Activated CD8-positive, alpha-beta memory T cell treated with anti-CD3 and anti-CD28 coated beads for 48 hours (primary cell): ENCODE measurements around the gene SLC4A3.

Source experiments
- DNase-seq, 3 experiments: peaks; one replicate each; pipeline ENCODE4 v3.0.0-alpha.2; 2020; ENCODE audit warnings: low read depth in 2 of 3, low spot score in 2 of 3

The SLC4A3 gene

DNA sequence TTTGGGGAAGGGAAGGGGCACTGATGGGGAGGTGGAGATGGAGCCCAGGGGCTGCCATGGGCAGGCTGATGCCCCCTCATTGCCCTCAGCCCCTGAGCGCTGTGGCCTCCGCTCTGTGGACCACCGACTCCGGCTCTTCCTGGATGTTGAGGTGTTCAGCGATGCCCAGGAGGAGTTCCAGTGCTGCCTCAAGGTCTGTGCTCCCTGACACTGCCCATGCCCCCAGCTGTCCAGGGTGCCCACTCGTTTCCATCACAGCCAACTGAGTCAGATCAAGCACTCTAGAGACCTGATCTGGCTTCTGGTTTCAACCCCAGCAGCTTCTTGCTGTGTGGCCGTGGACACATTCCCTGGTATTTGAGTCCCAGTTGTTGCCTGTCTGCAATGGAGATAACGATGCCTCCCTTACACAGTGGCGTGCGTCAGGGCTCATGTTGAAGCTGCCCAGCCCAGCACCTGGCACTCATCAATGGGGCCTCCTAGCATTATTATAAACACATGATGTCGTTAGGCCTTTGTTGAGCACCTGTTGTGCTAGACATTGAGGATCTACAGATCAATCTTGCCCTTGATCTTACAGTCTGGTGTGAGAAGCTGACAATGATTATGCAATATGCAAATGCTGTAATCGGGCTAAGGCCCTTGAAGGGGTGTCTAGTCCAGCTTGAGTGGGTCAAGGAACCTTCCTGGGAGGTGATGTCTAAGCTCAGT, 15.4 kb upstream of the SLC4A3 start:
- no peak for DNase-seq

DNA sequence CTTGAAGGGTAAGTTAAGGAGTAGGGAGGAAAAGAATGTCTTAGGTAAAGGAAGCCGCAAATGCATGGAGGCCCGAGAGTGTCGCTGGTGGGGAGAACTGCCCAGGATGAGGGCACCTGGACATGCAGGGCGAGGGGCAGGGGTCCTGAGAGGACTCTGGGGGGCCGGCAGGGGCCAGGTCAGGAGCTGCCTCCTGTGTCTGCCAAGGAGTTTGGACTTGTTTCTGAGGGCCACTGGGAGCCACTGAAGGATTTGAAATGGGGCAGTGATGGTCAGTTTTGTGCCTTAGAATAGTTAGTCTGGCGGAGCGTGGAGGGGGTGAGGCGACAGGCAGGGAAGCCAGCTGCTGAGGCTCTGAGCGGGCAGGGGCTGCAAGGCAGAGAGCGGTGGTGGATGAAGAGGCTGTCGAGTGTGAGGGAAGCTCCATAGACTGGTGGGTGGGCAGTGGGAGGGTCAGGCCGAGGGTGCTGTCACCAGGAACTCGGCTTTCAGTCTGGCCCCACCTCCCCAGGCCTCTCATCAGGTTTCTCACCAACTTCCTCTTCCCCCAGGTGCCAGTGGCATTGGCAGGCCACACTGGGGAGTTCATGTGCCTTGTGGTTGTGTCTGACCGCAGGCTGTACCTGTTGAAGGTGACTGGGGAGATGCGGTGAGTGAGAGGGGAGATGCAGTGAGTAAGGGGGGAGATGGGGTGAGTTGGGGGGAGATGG, 14.7 kb upstream of the SLC4A3 start:
- no peak for DNase-seq

DNA sequence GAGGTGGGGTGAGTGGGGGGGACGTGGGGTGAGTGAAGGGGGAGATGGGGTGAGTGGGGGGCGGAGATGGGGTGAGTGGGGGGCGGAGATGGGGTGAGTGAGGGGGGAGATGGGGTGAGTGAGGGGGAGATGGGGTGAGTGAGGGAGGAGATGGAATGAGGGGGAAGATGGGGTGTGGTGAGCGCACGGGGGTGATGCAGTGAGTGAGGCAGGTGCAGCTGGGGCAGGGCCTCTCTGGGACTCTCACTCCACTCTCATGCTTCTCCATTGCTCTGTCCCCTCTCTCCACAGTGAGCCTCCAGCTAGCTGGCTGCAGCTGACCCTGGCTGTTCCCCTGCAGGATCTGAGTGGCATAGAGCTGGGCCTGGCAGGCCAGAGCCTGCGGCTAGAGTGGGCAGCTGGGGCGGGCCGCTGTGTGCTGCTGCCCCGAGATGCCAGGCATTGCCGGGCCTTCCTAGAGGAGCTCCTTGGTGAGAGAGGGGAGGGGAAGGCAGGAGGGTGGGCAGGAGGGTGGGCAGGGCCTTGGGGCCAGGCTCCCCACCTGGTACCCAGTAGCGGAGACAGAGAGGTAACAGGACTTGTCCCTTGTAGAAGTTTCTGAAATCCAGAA, 13.9 kb upstream of the SLC4A3 start:
- no peak for DNase-seq

DNA sequence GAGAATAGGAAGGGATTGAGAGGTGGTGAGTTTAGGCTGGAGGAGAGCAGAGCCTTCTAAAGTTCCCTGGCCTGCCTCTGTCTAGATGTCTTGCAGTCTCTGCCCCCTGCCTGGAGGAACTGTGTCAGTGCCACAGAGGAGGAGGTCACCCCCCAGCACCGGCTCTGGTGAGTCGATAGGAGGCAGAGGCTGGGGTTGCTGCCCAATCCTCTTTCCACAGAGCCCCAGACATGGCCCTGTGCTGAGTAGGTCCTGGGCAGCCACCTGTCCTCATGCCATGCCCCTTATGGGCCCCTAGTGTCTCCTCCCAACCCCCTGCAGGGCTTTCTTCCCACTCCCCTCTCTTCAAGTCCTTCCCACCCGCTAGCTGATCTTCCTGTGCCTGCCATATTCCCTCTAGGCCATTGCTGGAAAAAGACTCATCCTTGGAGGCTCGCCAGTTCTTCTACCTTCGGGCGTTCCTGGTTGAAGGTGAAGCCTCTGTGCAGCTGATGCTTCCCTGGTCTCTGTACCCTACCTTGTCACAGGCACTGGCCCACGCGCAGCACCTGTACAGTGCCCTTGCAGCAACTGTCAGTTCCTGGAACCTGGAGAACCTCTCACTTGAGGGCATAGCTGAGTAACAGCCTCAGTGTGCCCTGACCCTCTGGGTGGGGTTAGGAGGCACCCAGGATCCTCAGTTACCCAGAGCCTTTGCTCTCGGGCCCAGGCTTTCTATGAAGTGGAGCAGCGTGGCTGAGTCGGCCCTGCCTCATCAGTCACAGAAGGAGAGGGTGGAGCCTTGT, 13.2 kb upstream of the SLC4A3 start:
- no peak for DNase-seq

DNA sequence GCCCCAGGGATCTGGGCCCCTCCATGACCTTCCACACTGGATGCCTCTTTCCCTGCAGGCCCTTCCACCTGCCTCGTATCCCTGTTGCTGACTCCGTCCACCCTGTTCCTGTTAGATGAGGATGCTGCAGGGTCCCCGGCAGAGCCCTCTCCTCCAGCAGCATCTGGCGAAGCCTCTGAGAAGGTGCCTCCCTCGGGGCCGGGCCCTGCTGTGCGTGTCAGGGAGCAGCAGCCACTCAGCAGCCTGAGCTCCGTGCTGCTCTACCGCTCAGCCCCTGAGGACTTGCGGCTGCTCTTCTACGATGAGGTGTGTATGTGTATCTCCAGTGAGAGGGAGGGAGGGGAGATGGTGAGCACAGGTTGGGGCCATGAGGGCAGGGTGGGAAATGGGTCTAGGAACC, 12.4 kb upstream of the SLC4A3 start:
- no peak for DNase-seq

DNA sequence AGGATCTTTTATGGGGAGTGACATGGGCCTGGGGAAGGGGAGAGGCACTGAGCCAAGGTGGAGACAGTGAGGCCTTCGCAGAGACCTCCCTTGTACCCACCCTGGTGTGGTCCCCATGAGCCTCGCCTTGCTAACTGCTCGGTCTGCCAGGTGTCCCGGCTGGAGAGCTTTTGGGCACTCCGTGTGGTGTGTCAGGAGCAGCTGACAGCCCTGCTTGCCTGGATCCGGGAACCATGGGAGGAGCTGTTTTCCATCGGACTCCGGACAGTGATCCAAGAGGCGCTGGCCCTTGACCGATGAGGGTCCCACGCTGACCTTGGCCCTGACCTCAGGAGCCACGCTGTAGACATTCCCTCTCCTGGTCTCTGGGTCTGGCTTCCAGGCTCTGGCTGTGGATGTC, 11.5 kb upstream of the SLC4A3 start:
- no peak for DNase-seq

DNA sequence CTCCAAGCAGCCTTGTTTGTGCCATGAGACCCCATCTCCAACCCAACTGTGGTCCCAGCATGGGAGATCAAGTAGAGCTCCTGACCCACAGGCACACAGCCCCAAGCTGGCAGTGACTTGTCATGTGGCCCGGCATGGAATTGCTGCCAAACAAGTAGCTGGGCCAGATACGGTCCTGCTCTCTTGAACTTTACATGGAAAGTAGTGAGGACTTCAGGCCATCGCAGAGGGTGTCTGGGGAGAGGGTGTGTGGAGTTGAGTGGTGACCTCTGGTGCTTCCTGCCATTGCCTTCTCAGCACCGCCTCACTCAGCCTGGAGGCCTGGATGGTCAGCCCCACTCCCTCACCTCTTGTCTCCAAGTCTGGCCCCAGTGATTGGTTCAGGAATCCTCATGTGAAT, 10.9 kb upstream of the SLC4A3 start:
- DNase-seq = no peak

DNA sequence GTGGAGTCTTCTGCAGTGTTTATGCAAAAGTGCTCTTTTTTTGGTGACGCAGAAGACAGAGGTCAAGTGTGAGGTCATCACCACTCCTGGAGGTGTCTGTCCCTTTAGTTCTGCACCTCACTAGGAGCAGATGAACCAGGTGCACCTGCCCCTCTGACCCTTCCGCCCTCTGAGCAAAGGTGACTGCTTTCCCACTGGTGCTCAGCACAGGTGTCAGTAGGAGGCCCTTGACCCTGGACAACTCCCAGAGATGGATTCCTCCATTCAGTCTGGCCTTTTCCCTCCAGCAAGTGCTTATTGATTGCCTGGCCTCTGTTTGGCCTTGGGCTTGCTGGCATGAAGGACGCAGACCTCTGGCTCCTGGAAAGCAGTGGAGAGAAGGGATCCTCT, 8.7 kb upstream of the SLC4A3 start:
- DNase-seq = no peak

DNA sequence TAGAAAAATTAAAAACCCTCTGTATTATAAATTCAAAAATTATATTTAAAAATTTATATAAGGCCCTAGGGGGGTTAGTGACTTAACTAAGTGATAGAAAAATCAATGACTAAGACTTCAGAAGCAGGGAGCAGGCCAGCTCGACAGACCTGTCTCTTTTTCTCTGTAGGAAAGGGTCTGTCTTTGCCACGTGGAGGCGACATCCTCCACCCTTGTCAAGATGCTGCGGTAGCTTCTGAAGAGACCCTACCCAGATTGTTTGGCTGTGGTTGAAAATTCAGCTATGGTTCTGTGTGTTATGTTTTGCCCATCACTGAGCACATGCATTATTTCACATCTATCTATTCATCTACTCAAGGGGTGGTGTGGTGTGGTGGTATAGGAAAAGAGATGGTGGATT, 8.2 kb upstream of the SLC4A3 start:
- no peak for DNase-seq

DNA sequence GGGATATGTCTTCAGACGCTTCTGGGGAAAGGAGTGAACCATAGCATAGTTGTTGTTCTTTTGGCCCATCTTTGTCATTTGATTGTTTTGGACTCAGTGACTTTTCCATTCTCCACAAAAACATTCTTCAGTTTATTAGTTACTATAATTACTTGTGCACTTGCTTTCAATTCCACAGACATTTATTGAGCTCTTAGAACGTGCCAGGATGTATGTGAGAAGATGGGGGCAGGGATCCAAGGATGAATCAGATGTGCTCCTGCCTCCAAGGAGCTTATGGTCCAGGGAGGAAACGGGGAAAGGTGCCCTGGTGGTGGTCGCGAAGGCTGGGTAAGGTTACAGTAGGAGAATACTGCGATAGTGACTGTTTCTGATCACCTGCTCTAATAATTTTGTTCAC, 6.9 kb upstream of the SLC4A3 start:
- no peak for DNase-seq

DNA sequence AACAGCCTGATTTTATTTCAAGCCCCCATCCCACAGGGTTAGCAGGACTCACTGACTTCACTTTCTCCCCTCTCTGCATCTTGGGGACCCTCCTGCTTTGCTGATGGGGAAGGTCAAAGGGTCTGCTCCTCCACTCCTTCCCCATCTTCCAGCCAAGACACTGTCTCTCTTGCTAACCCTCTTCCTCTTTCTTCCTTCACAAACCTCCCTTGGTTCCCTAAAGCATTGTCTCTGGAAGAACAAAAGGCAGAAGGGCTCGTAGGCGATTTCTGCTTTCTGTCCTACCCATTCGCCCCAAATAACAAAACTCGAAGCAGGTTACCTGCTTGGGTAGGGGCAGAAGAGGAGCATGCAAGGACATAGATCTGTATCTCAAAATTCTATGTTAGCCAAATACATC, 5.5 kb upstream of the SLC4A3 start:
- DNase-seq = no peak

DNA sequence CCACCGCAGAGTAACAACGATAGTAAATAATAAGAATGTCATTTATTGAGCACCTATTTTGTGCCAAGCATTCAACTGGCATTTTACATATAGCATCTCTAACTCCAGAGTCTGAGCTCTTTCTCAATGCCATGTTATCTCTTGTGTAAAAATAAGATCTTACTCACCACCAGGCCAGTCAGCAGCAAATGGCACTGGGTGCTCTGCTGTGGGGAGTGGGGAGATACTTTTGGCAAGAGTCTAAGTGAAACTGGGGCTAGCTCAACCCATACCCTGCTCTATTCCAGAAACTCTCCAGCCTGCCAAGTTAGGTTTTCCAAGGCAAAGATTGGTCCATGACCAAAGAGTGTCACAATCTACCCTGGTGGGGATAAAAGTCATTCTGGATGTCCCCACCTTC, 5.0 kb upstream of the SLC4A3 start:
- DNase-seq = no peak

DNA sequence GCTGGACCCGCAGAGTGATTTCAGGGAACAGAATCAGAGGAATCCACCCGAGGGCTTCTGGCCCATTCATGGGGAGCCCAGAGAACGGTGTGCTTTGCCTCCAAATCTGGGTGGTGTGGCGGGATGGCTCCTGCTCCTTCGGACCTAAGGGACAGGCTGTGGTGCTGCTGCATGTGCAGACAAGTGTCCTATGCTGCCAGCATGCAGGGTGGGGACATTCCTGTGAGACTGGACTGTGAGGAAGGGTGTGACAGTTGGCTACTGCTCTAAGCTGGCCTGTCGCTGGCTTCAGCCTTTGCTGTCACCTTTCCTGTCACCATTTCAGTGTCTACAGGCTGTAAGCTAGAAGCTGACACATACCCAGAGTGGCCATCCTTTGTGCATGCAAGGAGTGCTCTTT, 2.9 kb upstream of the SLC4A3 start:
- no peak for DNase-seq

DNA sequence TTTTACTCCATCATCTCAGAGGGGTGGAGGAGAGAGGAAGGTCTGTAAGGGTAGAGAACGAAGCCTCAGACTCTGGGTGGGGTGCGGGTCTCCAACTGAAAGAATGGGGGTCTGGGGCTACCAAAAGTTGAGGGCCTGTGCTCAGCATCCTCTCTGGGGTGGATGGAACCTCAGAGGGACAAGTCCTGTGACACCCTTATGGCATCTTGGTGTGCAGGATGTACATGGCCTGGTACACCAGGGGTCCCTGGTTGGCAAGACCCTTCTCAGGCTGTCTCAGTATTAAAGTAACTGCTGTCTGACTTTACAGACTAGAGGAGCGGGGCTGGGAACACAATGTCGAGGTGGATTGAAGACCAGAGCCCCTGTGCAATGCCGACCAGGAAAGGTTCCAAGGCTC, 2.3 kb upstream of the SLC4A3 start:
- DNase-seq = no peak

DNA sequence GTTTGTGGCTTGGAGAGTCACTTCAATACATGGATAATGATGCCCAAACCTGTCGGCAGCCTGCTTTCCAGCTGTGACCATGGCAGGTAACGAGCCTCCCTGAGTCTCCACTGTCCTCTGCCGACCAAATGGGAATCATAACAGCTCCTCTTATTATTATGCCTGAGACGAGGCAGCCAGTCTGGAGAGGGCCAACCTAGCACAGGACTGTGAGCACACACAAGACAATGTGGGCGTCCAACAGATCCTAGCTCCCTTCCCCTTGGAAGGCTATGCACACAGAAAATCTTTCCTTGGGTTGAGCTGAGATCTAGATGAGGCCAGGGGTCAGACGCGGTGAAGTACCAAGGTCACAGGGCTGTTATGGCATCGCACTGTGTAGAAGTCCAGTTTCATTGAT, 890 bp upstream of the SLC4A3 start:
- no peak for DNase-seq

DNA sequence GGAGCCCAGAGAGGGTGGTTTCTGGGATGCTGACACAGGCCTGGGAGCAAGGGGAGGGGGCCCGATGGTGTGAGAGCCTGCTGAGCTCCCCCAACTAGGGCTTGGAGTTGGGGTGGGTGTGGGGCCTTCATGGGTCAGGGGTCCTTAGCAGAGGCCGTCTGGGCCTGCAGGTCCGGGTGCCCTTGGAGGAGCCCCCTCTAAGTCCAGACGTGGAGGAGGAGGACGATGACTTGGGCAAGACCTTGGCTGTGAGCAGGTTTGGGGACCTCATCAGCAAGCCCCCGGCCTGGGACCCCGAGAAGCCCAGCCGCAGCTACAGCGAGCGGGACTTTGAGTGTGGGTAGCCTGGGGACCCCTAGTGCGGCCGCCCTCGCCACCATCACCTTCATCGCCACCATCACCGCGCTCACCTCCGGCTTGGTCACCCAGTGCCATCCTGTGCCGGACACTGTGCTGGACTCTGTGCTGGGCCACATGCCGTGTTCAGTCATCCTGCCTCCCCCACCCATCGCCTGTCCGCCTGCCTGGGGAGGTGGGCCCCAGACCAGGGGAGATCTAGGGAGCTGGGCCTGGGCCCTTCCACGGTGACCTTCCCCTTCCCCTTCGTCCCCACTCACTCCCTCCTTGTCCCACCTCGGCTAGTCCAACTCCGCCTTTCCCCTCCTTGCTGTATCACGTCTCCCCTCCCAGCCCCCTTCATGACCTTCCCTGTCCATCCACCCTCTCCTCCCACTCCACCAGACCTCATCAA, 980 bp downstream of the SLC4A3 start:
- no peak for DNase-seq

DNA sequence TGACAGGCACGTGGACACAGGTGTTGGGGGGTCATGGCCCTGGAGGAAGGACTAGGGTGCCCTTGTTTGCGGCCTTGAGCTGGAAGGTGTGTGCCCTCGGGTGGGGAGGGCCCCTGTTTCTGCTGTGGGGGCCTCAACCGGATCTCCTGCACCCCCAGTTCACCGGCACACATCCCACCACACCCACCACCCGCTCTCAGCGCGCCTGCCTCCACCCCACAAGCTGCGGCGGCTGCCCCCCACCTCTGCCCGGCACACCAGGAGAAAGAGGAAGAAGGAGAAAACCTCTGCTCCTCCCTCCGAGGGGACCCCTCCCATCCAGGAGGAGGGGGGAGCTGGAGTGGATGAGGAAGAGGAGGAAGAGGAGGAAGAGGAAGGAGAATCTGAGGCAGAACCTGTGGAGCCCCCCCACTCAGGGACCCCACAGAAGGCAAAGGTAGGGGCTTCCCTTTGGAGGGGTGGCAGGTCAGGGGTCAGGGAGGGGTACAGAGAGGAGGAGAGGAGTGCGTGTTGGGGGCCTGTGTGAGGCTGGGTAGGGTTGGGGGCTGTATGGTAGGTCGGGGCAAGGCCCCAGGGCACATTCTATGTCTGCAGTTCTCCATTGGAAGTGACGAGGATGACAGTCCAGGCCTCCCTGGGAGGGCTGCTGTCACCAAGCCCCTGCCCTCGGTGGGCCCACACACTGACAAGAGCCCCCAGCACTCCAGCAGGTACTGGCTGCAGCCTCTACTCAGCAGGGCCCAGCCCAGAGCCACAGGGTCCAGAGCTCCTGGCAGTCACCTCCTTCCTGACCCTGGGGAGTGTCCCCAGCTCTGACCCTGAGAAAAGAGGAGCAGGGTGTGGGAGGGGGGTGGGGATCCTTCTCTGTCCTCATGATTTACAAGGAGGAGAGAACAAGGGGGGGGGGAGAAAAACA, 1.8 kb downstream of the SLC4A3 start:
- no peak for DNase-seq

DNA sequence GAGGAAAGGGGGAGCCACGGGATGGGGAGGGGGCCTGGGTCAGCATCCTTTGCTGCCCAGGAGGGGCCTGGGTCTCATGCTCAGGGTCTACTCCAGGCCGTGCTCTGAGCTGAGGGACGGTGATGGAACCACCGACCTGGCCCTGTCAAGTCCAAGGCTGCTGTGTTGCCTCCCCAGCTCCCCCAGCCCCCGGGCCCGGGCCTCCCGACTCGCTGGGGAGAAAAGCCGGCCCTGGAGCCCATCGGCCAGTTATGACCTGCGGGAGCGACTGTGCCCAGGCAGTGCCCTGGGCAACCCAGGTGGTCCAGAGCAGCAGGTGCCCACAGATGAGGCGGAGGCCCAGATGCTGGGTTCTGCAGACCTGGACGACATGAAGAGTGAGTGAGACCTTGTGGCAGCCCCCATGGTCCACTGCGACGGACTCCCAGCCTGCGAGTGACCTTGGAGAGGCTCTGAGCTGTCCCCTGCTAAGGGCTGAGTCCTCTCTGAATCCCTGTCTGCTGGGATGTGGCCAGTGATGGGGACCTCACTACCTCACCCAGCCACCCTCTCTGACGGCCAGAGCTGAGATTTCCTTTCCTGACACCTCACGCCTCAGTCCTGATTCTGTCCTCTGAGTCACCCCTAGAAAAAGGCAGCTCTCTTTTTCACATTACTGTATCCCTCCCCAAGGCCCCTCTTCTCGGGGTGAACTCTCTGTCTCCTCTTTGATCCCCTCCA, 2.7 kb downstream of the SLC4A3 start:
- no peak for DNase-seq

DNA sequence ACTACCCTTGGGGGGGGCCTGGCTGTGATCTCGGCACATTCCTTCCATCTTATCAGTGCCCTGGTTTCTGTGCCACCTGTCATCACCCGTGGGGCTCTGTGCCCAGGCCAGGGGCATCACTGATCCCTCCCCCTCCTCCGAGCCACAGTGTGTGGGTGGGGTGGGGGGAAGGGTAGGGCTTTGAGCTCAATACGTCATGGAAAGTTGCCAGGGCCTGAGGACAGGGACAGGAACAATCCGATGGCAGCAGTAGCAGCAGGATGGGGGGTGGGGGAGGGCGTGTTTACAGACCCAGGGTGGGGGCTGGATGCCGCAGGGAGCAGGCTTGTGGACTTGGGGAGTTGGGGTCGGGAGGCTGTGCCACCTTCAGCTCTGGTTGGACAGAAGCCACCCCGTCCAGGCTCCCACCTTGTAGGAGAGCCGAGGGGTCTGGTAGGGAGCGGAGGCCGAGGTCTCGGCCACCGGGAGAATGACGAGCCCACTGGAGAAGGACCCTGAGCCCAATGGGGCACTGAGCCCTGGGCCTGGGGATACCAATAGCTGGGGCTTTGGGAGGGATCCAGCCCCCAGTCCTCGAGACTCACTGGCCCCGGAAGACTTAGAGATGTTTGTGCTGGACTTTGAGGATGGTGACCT, 3.5 kb downstream of the SLC4A3 start:
- no peak for DNase-seq
